ENCODE data around the gene NPR1.

DNA sequence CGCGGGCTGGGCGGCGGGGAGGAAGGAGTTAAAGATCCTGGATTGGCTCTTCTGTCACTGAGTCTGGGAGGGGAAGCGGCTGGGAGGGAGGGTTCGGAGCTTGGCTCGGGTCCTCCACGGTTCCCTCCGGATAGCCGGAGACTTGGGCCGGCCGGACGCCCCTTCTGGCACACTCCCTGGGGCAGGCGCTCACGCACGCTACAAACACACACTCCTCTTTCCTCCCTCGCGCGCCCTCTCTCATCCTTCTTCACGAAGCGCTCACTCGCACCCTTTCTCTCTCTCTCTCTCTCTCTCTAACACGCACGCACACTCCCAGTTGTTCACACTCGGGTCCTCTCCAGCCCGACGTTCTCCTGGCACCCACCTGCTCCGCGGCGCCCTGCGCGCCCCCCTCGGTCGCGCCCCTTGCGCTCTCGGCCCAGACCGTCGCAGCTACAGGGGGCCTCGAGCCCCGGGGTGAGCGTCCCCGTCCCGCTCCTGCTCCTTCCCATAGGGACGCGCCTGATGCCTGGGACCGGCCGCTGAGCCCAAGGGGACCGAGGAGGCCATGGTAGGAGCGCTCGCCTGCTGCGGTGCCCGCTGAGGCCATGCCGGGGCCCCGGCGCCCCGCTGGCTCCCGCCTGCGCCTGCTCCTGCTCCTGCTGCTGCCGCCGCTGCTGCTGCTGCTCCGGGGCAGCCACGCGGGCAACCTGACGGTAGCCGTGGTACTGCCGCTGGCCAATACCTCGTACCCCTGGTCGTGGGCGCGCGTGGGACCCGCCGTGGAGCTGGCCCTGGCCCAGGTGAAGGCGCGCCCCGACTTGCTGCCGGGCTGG, at the start of gene NPR1:
- TF ChIP-seq, protein P1, sequence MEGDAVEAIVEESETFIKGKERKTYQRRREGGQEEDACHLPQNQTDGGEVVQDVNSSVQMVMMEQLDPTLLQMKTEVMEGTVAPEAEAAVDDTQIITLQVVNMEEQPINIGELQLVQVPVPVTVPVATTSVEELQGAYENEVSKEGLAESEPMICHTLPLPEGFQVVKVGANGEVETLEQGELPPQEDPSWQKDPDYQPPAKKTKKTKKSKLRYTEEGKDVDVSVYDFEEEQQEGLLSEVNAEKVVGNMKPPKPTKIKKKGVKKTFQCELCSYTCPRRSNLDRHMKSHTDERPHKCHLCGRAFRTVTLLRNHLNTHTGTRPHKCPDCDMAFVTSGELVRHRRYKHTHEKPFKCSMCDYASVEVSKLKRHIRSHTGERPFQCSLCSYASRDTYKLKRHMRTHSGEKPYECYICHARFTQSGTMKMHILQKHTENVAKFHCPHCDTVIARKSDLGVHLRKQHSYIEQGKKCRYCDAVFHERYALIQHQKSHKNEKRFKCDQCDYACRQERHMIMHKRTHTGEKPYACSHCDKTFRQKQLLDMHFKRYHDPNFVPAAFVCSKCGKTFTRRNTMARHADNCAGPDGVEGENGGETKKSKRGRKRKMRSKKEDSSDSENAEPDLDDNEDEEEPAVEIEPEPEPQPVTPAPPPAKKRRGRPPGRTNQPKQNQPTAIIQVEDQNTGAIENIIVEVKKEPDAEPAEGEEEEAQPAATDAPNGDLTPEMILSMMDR (IDR thresholded peaks at IDR 0.05): no peak
- TF ChIP-seq POLR2A (IDR thresholded peaks at IDR 0.05): no peak
